ENCODE measurements around the gene POLR2E. TPM values are rescaled to one million over a fixed set of nuclear protein-coding genes. Genes with fewer than 3 reads are reported as not detected.
A peak's percentile ranks its signal among the peaks of the same experiment; 100 is the strongest.

The POLR2E gene
- total RNA-seq, 2 donors from 2014 or later, result 63.8 to 81.4 TPM

GRCh38 chr19:1111641-1112267 lies 16.6 kb upstream of the POLR2E start:
- Mint-ChIP-seq H3K4me1 (peaks cover 2% of the 10 kb centered on the region), H3K27me3 (no peaks in the 10 kb centered on the region), H3K27ac (no peak overlapping the region), H3K36me3 (ENCODE audit: low read depth) (no peaks in the 10 kb centered on the region), H3K4me3 (no peak overlapping the region)
- no peaks in the 10 kb centered on the region for H3K9me3 ChIP-seq (ENCODE audit: control insufficient read depth, low read length, poor library complexity, severe bottlenecking)
- DNase-seq, result no peak
- ATAC-seq, result no peak

- H3K9me3 ChIP-seq (ENCODE audit: control insufficient read depth, low read length, poor library complexity, severe bottlenecking), result no peaks in the 10 kb centered on the region
- ATAC-seq (no peak), DNase-seq (peak in 1 of 3 donors; percentile 9)
- Mint-ChIP-seq H3K27me3 (no peaks in the 10 kb centered on the region), H3K27ac (no peak overlapping the region), H3K4me3 (peak overlapping the region; percentile 9), H3K36me3 (ENCODE audit: low read depth) (no peaks in the 10 kb centered on the region), H3K4me1 (peaks cover 3% of the 10 kb centered on the region)
Observed at GRCh38 chr19:1110809-1111640, 15.8 kb upstream of the POLR2E start.

GRCh38 chr19:1109697-1110671 lies 14.8 kb upstream of the POLR2E start:
- Mint-ChIP-seq H3K36me3 (ENCODE audit: low read depth) (no peaks in the 10 kb centered on the region), H3K4me1 (peaks cover 6% of the 10 kb centered on the region), H3K27ac (no peak overlapping the region), H3K4me3 (no peak overlapping the region), H3K27me3 (no peaks in the 10 kb centered on the region)
- no peak for ATAC-seq
- no peaks in the 10 kb centered on the region for H3K9me3 ChIP-seq (ENCODE audit: control insufficient read depth, low read length, poor library complexity, severe bottlenecking)
- DNase-seq, result peak in 1 of 3 donors; percentile 10

GRCh38 chr19:1109032-1109551 lies 13.9 kb upstream of the POLR2E start:
- ATAC-seq (no peak), DNase-seq (peak in 1 of 3 donors; percentile 11)
- no peak overlapping the region for H3K4me3 Mint-ChIP-seq
- peaks cover 6% of the 10 kb centered on the region for H3K4me1 Mint-ChIP-seq
- no peaks in the 10 kb centered on the region for H3K27me3 Mint-ChIP-seq
- H3K9me3 ChIP-seq (ENCODE audit: control insufficient read depth, low read length, poor library complexity, severe bottlenecking), result no peaks in the 10 kb centered on the region
- no peaks in the 10 kb centered on the region for H3K36me3 Mint-ChIP-seq (ENCODE audit: low read depth)
- H3K27ac Mint-ChIP-seq, result no peak overlapping the region

- DNase-seq (peak in 1 of 3 donors; percentile 12), ATAC-seq (no peak)
- H3K27me3 Mint-ChIP-seq, result no peaks in the 10 kb centered on the region
- H3K4me3 Mint-ChIP-seq, result no peak overlapping the region
- H3K4me1 Mint-ChIP-seq, result peaks cover 6% of the 10 kb centered on the region
- no peak overlapping the region for H3K27ac Mint-ChIP-seq
- no peaks in the 10 kb centered on the region for H3K9me3 ChIP-seq (ENCODE audit: control insufficient read depth, low read length, poor library complexity, severe bottlenecking)
- no peaks in the 10 kb centered on the region for H3K36me3 Mint-ChIP-seq (ENCODE audit: low read depth)
Observed at GRCh38 chr19:1108291-1109031, 13.3 kb upstream of the POLR2E start.

GRCh38 chr19:1107661-1108261 lies 12.6 kb upstream of the POLR2E start:
- DNase-seq, result peak in 1 of 3 donors; percentile 7
- Mint-ChIP-seq H3K4me3 (no peak overlapping the region), H3K27ac (no peak overlapping the region), H3K36me3 (ENCODE audit: low read depth) (no peaks in the 10 kb centered on the region), H3K4me1 (peaks cover 6% of the 10 kb centered on the region), H3K27me3 (no peaks in the 10 kb centered on the region)
- no peaks in the 10 kb centered on the region for H3K9me3 ChIP-seq (ENCODE audit: control insufficient read depth, low read length, poor library complexity, severe bottlenecking)
- no peak for ATAC-seq

- Mint-ChIP-seq H3K27ac (no peak overlapping the region), H3K4me3 (peak overlapping the region; percentile 53), H3K36me3 (ENCODE audit: low read depth) (no peaks in the 10 kb centered on the region), H3K27me3 (no peaks in the 10 kb centered on the region), H3K4me1 (peaks cover 6% of the 10 kb centered on the region)
- DNase-seq, result peak in 1 of 3 donors; percentile 11
- no peak for ATAC-seq
- H3K9me3 ChIP-seq (ENCODE audit: control insufficient read depth, low read length, poor library complexity, severe bottlenecking), result no peaks in the 10 kb centered on the region
Observed at GRCh38 chr19:1106841-1107660, 11.9 kb upstream of the POLR2E start.

- no peaks in the 10 kb centered on the region for H3K9me3 ChIP-seq (ENCODE audit: control insufficient read depth, low read length, poor library complexity, severe bottlenecking)
- no peak overlapping the region for H3K27ac Mint-ChIP-seq
- peaks cover 10% of the 10 kb centered on the region for H3K4me1 Mint-ChIP-seq
- no peaks in the 10 kb centered on the region for H3K36me3 Mint-ChIP-seq (ENCODE audit: low read depth)
- DNase-seq (peak in 1 of 3 donors; percentile 12), ATAC-seq (no peak)
- peak overlapping the region; percentile 72 for H3K4me3 Mint-ChIP-seq
- no peaks in the 10 kb centered on the region for H3K27me3 Mint-ChIP-seq
Observed at GRCh38 chr19:1105873-1106840, 11.0 kb upstream of the POLR2E start.

- Mint-ChIP-seq H3K4me1 (peaks cover 12% of the 10 kb centered on the region), H3K27ac (no peak overlapping the region), H3K27me3 (no peaks in the 10 kb centered on the region), H3K36me3 (ENCODE audit: low read depth) (no peaks in the 10 kb centered on the region), H3K4me3 (peak overlapping the region; percentile 80)
- no peak for ATAC-seq
- H3K9me3 ChIP-seq (ENCODE audit: control insufficient read depth, low read length, poor library complexity, severe bottlenecking), result no peaks in the 10 kb centered on the region
- no peak for DNase-seq
Observed at GRCh38 chr19:1105008-1105872, 10.1 kb upstream of the POLR2E start.
